ENCODE results near the gene CCDC85A.
"Not testable (repeated sequence)": the region's sequence is repeated elsewhere in the genome, so short reads cannot be mapped to it uniquely, and the experiment has no call there.

Gene CCDC85A

GRCh38 chr2:56183643-56184499 is at the start of gene CCDC85A:
Gene CCDC85A, plus strand, starts transcription at chr2:56183990. Its CDS starts 635 bp downstream, at chr2:56184625.
- no peak for TF ChIP-seq ZNF274 (IDR thresholded peaks at IDR 0.05; ENCODE audit: low read depth, low read length)
- peak within 1 kb of the TSS; percentile 19 for H3K4me3 ChIP-seq (ENCODE audit: low read length)

DNA sequence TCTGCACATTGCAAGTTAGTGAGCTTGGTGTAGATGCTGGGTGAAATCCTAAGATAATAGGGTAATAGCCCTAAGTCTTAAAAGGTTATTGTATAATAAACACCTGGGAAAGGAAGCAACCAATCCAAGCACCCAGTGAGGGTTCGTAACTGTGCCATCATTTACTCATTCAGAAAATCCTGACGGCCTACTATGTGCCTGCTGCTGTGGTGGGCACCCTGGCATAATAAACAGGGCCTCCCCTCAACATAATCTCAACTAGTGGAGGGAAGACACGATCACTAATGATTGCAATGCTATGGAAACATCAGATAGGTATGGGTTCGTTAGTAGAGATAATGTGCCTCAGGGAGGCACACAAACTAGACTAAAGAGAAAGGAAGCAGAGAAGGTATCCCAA is 48.9 kb upstream of the CCDC85A start:
- no peak overlapping the region for H3K4me3 ChIP-seq (ENCODE audit: low read length)
- TF ChIP-seq ZNF274 (IDR thresholded peaks at IDR 0.05; ENCODE audit: low read depth, low read length), result no peak

GRCh38 chr2:56142497-56143061 is 41.2 kb upstream of the CCDC85A start:
- H3K4me3 ChIP-seq (ENCODE audit: low read length), result not testable (repeated sequence)

GRCh38 chr2:56147907-56148306 is 35.9 kb upstream of the CCDC85A start:
- TF ChIP-seq ZNF274 (IDR thresholded peaks at IDR 0.05; ENCODE audit: low read depth, low read length), result no peak
- H3K4me3 ChIP-seq (ENCODE audit: low read length), result no peak overlapping the region

DNA sequence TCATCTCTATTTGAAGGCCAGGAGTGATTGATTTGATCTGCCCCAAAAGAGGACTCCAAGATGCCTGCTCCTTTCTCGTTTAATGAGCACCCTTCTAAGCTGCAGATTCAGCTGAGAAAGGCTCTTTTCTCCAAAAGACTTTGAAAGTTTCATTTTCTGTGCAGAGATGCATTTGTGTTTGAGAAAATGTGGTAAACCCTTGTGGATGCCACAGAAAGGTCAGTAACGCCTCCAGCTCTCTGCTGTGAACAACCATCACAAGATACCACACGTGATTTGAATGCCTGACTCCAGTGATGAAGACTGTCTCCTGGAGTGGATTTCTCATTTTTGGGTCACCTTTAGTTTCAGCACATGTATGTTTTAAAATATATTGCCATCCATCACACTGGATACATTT is 35.0 kb upstream of the CCDC85A start:
- TF ChIP-seq ZNF274 (IDR thresholded peaks at IDR 0.05; ENCODE audit: low read depth, low read length), result no peak
- no peak overlapping the region for H3K4me3 ChIP-seq (ENCODE audit: low read length)

- H3K4me3 ChIP-seq (ENCODE audit: low read length), result no peak overlapping the region
- no peak for TF ChIP-seq ZNF274 (IDR thresholded peaks at IDR 0.05; ENCODE audit: low read depth, low read length)
Measured at GRCh38 chr2:56151841-56152240, 31.9 kb upstream of the CCDC85A start.

GRCh38 chr2:56155188-56155587 is 28.6 kb upstream of the CCDC85A start:
- no peak for TF ChIP-seq ZNF274 (IDR thresholded peaks at IDR 0.05; ENCODE audit: low read depth, low read length)
- H3K4me3 ChIP-seq (ENCODE audit: low read length), result no peak overlapping the region

GRCh38 chr2:56159875-56160274 is 23.9 kb upstream of the CCDC85A start:
- not testable (repeated sequence) for H3K4me3 ChIP-seq (ENCODE audit: low read length)

DNA sequence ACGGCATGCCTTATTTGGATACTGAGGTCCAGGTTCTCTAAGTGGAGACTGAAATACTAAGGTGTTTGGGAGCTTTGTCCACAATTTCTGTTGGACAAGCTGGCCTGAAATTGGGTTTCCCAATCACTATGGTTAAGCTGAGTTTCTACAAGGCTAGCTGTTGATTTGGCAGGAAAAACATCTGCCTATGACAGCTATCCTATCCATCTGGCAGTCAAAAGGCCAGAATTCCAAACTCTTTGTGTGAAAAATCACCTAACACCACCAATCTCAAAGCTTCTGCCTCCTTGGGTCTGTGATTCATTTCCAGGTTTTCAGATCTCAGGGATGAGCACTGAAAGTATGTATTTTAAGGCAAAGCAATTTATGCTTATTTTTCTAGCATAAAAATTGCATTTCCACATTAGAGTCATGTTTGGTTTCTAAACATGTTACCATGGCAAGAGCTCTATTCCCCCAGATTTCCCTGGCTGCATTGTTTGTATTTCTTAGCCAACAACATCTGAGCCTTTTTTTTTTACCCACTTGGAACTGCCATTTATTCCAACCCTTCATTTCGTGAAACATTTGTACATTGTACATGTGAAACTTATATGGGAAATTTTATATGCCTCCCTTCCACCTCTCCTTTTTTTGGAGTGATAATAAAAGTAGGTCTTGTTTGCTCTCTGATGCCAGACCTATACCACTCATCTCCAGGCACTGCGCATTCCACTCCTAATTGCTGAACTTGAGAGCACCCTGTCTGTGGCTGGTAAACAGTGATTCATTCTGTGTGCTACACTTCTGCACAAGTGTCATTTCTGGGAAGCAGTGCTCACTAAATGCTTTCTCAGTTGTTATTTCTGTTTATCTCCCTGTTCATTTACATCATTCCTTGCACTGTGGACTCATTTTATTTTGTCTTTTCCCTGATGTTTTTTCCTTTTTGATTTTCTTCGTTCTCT is 15.9 kb upstream of the CCDC85A start:
- TF ChIP-seq ZNF274 (IDR thresholded peaks at IDR 0.05; ENCODE audit: low read depth, low read length), result no peak

GRCh38 chr2:56169521-56169920 is 14.3 kb upstream of the CCDC85A start:
- no peak for TF ChIP-seq ZNF274 (IDR thresholded peaks at IDR 0.05; ENCODE audit: low read depth, low read length)
- H3K4me3 ChIP-seq (ENCODE audit: low read length), result no peak overlapping the region

More for the DNA sequence above, 15.9 kb upstream of the CCDC85A start:
- no peak overlapping the region for H3K4me3 ChIP-seq (ENCODE audit: low read length)

- TF ChIP-seq ZNF274 (IDR thresholded peaks at IDR 0.05; ENCODE audit: low read depth, low read length), result no peak
- no peak overlapping the region for H3K4me3 ChIP-seq (ENCODE audit: low read length)
Measured at GRCh38 chr2:56170504-56170903, 13.3 kb upstream of the CCDC85A start.

DNA sequence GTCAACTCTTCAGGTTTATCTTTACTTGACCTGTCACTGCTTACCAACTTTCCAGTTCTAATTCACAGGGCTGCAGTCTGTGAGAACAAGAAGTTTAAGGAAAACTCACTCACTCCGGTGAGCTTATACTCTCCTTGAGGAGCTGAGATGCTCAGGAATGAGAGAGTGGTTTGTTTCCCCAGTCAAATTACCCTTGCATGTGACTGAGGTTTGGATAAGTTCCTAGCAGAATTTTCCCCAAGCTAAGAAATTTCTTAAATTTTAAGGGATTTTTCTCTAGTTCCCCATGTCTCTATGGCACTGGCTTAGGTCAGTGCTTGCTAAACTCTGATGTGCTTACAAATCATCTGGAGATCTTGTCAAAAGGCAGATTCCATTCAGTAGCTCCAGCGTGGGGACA is 12.8 kb upstream of the CCDC85A start:
- no peak for TF ChIP-seq ZNF274 (IDR thresholded peaks at IDR 0.05; ENCODE audit: low read depth, low read length)
- H3K4me3 ChIP-seq (ENCODE audit: low read length), result no peak overlapping the region

- no peak for TF ChIP-seq ZNF274 (IDR thresholded peaks at IDR 0.05; ENCODE audit: low read depth, low read length)
- H3K4me3 ChIP-seq (ENCODE audit: low read length), result no peak overlapping the region
Measured at GRCh38 chr2:56175779-56176178, 8.0 kb upstream of the CCDC85A start.

DNA sequence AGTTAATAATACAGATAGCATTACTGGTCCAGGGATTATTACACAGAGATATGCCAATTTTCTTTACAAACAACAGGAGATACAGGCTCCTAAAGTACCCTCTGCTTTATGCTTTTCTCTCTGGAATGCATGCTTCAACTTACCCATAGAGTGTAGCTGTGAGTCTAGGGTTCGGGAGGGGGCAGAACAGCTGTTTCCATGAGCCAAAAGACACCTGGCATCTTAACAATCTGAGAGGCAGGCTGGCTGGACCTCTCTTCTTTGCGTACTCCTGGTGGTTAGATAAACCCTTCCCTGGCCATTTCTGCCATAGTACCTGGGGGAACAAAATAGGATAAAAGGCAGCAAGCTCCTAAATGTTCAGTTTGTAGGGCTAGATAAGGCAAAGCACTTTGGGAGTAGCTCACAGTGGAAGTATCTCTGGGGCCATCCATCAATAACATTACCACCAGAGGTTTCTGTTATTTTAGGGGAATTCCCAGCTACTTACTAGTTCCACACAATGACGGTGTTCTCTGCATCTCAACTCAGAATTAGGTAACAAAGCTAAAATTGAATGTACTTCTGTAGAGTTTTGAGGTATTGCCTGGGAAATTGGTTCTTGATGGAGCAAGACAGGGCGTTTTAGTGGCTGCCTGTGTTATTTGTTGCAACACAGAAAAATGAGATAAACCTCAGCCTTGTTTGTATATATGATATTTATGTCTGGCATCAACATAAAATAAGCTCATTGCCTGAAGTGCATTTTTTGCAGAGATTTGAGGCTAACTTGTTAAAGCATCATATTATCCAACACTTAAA is 6.2 kb upstream of the CCDC85A start:
- no peak overlapping the region for H3K4me3 ChIP-seq (ENCODE audit: low read length)
- no peak for TF ChIP-seq ZNF274 (IDR thresholded peaks at IDR 0.05; ENCODE audit: low read depth, low read length)

All from GM08714 (cell line).